ENCODE measurements around the gene ALAS1. TPM values are rescaled to one million over a fixed set of nuclear protein-coding genes. Genes with fewer than 3 reads are reported as not detected.

ALAS1 gene
- polyA plus RNA-seq, 1 donor (not counting 4 experiments of a cell fraction or from before 2014, with no cell fraction given) = 74.1 TPM

DNA sequence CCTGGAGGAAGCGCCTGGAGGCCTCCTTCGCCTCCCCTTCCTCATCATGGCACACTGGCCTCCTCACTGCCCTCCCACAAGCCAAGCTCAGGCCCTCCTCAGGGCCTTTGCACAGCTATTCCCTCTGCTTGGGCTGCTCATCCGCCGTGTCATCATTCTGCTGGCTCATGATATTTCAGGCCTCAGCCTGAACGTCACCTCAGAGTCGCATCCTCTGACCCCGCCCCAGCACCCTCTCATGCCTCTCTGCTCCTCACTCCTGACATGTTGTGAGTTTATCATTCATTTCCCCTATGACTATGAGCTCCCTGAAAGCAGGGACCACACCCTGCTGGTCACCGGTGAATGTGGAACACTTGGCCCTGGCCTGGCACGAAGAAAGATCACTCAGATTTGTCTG is 23.1 kb upstream of the ALAS1 start:
- Histone ChIP-seq H3K27ac (ENCODE audit: control insufficient read depth, insufficient read depth, low read length) (no peak overlapping the region), H3K9me1 (ENCODE audit: control insufficient read depth, extremely low read depth, insufficient read depth, low read length) (no peaks in the 10 kb centered on the region), H4K20me1 (ENCODE audit: control insufficient read depth, extremely low read depth, insufficient read depth, low read length) (no peaks in the 10 kb centered on the region), H2AFZ (ENCODE audit: control insufficient read depth, low read length) (no peak overlapping the region), H3K79me2 (ENCODE audit: control insufficient read depth, insufficient read depth, low read length) (no peaks in the 10 kb centered on the region), H3K27me3 (ENCODE audit: control insufficient read depth, extremely low read depth, insufficient read depth, low read length) (no peaks in the 10 kb centered on the region), H3K4me1 (ENCODE audit: control insufficient read depth, extremely low read depth, insufficient read depth, low read length) (peaks cover 12% of the 10 kb centered on the region), H3K36me3 (ENCODE audit: control insufficient read depth in 2 of 2, extremely low read depth in 1 of 2, insufficient read depth in 2 of 2, low read length in 2 of 2) (no peaks in the 10 kb centered on the region), H3K4me3 (ENCODE audit: control insufficient read depth in 2 of 3, extremely low read depth in 1 of 3, insufficient read depth in 2 of 3, low read depth in 1 of 3, low read length in 3 of 3) (no peak overlapping the region), H3K4me2 (ENCODE audit: control insufficient read depth, extremely low read depth, insufficient read depth, low read depth, low read length) (no peak overlapping the region), H3K9me3 (ENCODE audit: control insufficient read depth, low read depth, low read length) (no peaks in the 10 kb centered on the region), H3K9ac (ENCODE audit: control insufficient read depth, extremely low read depth, insufficient read depth, low read length) (no peak overlapping the region)
- FAIRE-seq = no peak
- no peak for TF ChIP-seq EZH2 (IDR thresholded peaks at IDR 0.05; ENCODE audit: low read length)
- TF ChIP-seq, protein P1, sequence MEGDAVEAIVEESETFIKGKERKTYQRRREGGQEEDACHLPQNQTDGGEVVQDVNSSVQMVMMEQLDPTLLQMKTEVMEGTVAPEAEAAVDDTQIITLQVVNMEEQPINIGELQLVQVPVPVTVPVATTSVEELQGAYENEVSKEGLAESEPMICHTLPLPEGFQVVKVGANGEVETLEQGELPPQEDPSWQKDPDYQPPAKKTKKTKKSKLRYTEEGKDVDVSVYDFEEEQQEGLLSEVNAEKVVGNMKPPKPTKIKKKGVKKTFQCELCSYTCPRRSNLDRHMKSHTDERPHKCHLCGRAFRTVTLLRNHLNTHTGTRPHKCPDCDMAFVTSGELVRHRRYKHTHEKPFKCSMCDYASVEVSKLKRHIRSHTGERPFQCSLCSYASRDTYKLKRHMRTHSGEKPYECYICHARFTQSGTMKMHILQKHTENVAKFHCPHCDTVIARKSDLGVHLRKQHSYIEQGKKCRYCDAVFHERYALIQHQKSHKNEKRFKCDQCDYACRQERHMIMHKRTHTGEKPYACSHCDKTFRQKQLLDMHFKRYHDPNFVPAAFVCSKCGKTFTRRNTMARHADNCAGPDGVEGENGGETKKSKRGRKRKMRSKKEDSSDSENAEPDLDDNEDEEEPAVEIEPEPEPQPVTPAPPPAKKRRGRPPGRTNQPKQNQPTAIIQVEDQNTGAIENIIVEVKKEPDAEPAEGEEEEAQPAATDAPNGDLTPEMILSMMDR (optimal IDR thresholded peaks at IDR 0.05 in 1 of 3, IDR thresholded peaks at IDR 0.05 in 1 of 3, conservative IDR thresholded peaks at IDR 0.05 in 1 of 3; ENCODE audit: extremely low read depth in 1 of 3, insufficient read depth in 2 of 3, low read length in 3 of 3) = no peak
- DNase-seq (ENCODE audit: low read depth, low spot score) = no peak
- dilution Hi-C loops (cut with MboI; ENCODE audit: extremely low pct_ligation_motif_present, low sequenced_read_pairs) = no loop called here

DNA sequence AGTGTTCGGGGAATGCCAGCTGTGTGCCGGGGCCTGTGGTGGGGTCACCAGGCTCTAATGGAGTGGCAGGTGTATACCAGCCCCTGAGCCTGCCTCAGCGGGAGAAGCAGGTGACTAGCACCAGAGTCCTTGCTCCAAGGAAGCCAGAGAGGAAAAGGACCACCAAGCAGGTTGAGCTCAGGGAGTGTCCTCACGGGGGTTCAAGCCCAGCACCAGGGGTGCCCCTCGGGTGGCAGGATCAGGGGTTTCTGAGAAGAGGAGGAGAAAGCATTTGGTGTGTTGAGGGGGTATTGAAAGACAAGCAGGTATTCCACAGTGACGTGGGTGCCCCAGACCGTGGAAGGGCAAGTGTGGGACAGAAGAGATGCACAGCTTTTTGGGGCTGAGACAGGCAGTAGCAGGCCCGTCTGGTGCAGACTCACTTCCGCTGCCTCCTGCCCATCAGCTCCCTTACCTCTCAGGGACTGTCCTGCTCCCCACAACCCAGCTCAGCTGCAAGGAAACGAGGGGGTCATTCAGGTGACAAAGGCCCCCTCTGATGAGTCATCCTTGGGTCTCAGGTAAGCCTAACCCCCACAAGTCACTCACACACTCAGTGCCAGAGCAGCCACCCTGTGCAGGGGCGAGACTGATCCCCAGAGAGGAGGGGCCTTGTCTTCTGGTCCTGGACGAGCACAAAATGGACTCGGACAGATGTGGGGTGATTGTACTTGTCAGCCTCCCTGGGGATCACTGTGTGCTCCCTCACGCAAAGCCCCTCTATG is 22.4 kb upstream of the ALAS1 start:
- Histone ChIP-seq H3K4me1 (ENCODE audit: control insufficient read depth, extremely low read depth, insufficient read depth, low read length) (peaks cover 12% of the 10 kb centered on the region), H3K9ac (ENCODE audit: control insufficient read depth, extremely low read depth, insufficient read depth, low read length) (no peak overlapping the region), H3K9me1 (ENCODE audit: control insufficient read depth, extremely low read depth, insufficient read depth, low read length) (no peaks in the 10 kb centered on the region), H3K27me3 (ENCODE audit: control insufficient read depth, extremely low read depth, insufficient read depth, low read length) (no peaks in the 10 kb centered on the region), H2AFZ (ENCODE audit: control insufficient read depth, low read length) (no peak overlapping the region), H3K27ac (ENCODE audit: control insufficient read depth, insufficient read depth, low read length) (no peak overlapping the region), H4K20me1 (ENCODE audit: control insufficient read depth, extremely low read depth, insufficient read depth, low read length) (no peaks in the 10 kb centered on the region), H3K79me2 (ENCODE audit: control insufficient read depth, insufficient read depth, low read length) (no peaks in the 10 kb centered on the region), H3K36me3 (ENCODE audit: control insufficient read depth in 2 of 2, extremely low read depth in 1 of 2, insufficient read depth in 2 of 2, low read length in 2 of 2) (no peaks in the 10 kb centered on the region), H3K4me2 (ENCODE audit: control insufficient read depth, extremely low read depth, insufficient read depth, low read depth, low read length) (no peak overlapping the region), H3K9me3 (ENCODE audit: control insufficient read depth, low read depth, low read length) (no peaks in the 10 kb centered on the region), H3K4me3 (ENCODE audit: control insufficient read depth in 2 of 3, extremely low read depth in 1 of 3, insufficient read depth in 2 of 3, low read depth in 1 of 3, low read length in 3 of 3) (no peak overlapping the region)
- dilution Hi-C loops (cut with MboI; ENCODE audit: extremely low pct_ligation_motif_present, low sequenced_read_pairs) = no loop called here
- TF ChIP-seq, protein P1 (optimal IDR thresholded peaks at IDR 0.05 in 1 of 3, IDR thresholded peaks at IDR 0.05 in 1 of 3, conservative IDR thresholded peaks at IDR 0.05 in 1 of 3; ENCODE audit: extremely low read depth in 1 of 3, insufficient read depth in 2 of 3, low read length in 3 of 3) = no peak
- no peak for TF ChIP-seq EZH2 (IDR thresholded peaks at IDR 0.05; ENCODE audit: low read length)
- DNase-seq (ENCODE audit: low read depth, low spot score) (no peak), FAIRE-seq (no peak)
